Esophagus squamous epithelium (tissue), 5 donors: ENCODE results near the gene PAX6. TPM values are rescaled to one million over a fixed set of nuclear protein-coding genes. Genes with fewer than 3 reads are reported as not detected.

ENCODE experiments used
- DNase-seq: peaks from one replicate; lab custom pipeline; 2025; lab: John Stamatoyannopoulos, UW
- H3K27ac ChIP-seq, 4 donors: fragments of 200-600 bp; sonication (generic); one replicate each; pipeline ENCODE4 v1.5.1; 2016 to 2019; ENCODE audit warnings: mild to moderate bottlenecking in 1 of 4
- H3K27me3 ChIP-seq, 4 donors: fragments of 200-600 bp; sonication (generic); 1 replicate in 3 of 4; 2 replicates in 1 of 4; pipeline versions ENCODE4 v1.5.1 to v1.6.0; 2017 to 2021; ENCODE audit warnings: antibody characterized with exemption in 1 of 4
- H3K36me3 ChIP-seq, 3 donors: fragments of 200-600 bp; sonication (generic); one replicate each; pipeline ENCODE4 v1.5.1; 2016 to 2019
- H3K4me1 ChIP-seq, 3 donors: fragments of 200-600 bp; sonication (generic); one replicate each; pipeline ENCODE4 v1.5.1; 2017 to 2019
- H3K4me3 ChIP-seq, 4 donors: fragments of 200-600 bp; sonication (generic); 1 replicate in 3 of 4; 2 replicates in 1 of 4; pipeline ENCODE4 v1.5.1; 2016 to 2019; ENCODE audit warnings: mild to moderate bottlenecking in 2 of 4, moderate library complexity in 1 of 4
- H3K9me3 ChIP-seq, 3 donors: fragments of 200-600 bp; sonication (generic); one replicate each; pipeline ENCODE4 v1.5.1; 2016 to 2019
- CTCF ChIP-seq, 6 experiments: fragments of 450-650 bp in 4 of 6; fragments of 200-600 bp in 2 of 6; sonication (generic) in 2 of 6; IDR thresholded peaks; one replicate each; pipeline ENCODE4 v1.5.1; 2016 to 2019; ENCODE audit warnings: antibody characterized with exemption in 6 of 6, mild to moderate bottlenecking in 4 of 6, moderate library complexity in 4 of 6
- POLR2A ChIP-seq, 4 donors: fragments of 450-650 bp; IDR thresholded peaks; one replicate each; pipeline ENCODE4 v1.6.1; 2017; ENCODE audit warnings: antibody characterized with exemption in 4 of 4, mild to moderate bottlenecking in 4 of 4, moderate library complexity in 3 of 4
- WGBS, 2 donors: methylation state at CpG; one replicate each; pipeline ENCODE4 v1.1.5; 2018; 5-methylcytosine and 5-hydroxymethylcytosine counted together
- intact Hi-C: fragments of 100-400 bp; cut with DNase I; formaldehyde crosslinking; loops from one replicate; pipeline ENCODE4 v1.15.0; 2022
- total RNA-seq, 4 donors: library from RNA; depleted of rRNA; stranded (reverse); fragments of >200 nt; gene quantifications; one replicate each; pipeline ENCODE4 v1.1.0, GENCODE V29; 2016
- donor health status: DM: yes; HTN: yes; CAD: no.

The PAX6 gene
- total RNA-seq, 4 donors from 2014 or later: 0.38 TPM; not detected in 3

GRCh38 chr11:31793264-31793663 lies 17.9 kb downstream of the PAX6 start:
- WGBS, 2 donors: 90 to 91% methylated on average over 10 of the region's 10 CpGs
- no peaks in the 10 kb centered on the region for H3K9me3 ChIP-seq
- H3K4me3 ChIP-seq: no peak overlapping the region
- peaks cover 0 to 41% (median 16%) of the 10 kb centered on the region in 4 donors for H3K27me3 ChIP-seq
- H3K4me1 ChIP-seq: peaks cover 1 to 15% (median 10%) of the 10 kb centered on the region in 3 donors
- intact Hi-C loops: no loop called here
- TF ChIP-seq POLR2A (IDR thresholded peaks at IDR 0.05) (no peak), CTCF (IDR thresholded peaks at IDR 0.05) (no peak)
- no peaks in the 10 kb centered on the region for H3K36me3 ChIP-seq
- H3K27ac ChIP-seq: no peak overlapping the region
- DNase-seq: no peak

- Histone ChIP-seq H3K4me3 (no peak overlapping the region), H3K27ac (no peak overlapping the region), H3K9me3 (no peaks in the 10 kb centered on the region), H3K27me3 (peaks cover 0 to 33% (median 10%) of the 10 kb centered on the region in 4 donors), H3K4me1 (peaks cover 0 to 7% (median 2%) of the 10 kb centered on the region in 3 donors), H3K36me3 (no peaks in the 10 kb centered on the region)
- intact Hi-C loops: no loop called here
- TF ChIP-seq CTCF (IDR thresholded peaks at IDR 0.05) (no peak), POLR2A (IDR thresholded peaks at IDR 0.05) (no peak)
- 61 to 75% methylated on average over 2 of the region's 2 CpGs for whole genome bisulfite sequencing, 2 donors
- no peak for DNase-seq
Observed at GRCh38 chr11:31792456-31792855, 18.7 kb downstream of the PAX6 start.

GRCh38 chr11:31792036-31792435 lies 19.1 kb downstream of the PAX6 start:
- peaks cover 0 to 29% (median 7%) of the 10 kb centered on the region in 4 donors for H3K27me3 ChIP-seq
- 44 to 45% methylated on average over 2 of the region's 2 CpGs for WGBS, 2 donors

GRCh38 chr11:31790649-31791048 lies 20.5 kb downstream of the PAX6 start:
- H3K9me3 ChIP-seq: no peaks in the 10 kb centered on the region
- WGBS, 2 donors: 80 to 83% methylated on average over 7 of the region's 7 CpGs
- intact Hi-C loops: no loop called here
- no peaks in the 10 kb centered on the region for H3K36me3 ChIP-seq
- DNase-seq: no peak
- no peak overlapping the region for H3K27ac ChIP-seq
- no peak overlapping the region for H3K4me3 ChIP-seq
- H3K27me3 ChIP-seq: peaks cover 0 to 15% (median under 1%) of the 10 kb centered on the region in 4 donors
- H3K4me1 ChIP-seq: no peaks in the 10 kb centered on the region
- TF ChIP-seq POLR2A (IDR thresholded peaks at IDR 0.05) (no peak), CTCF (IDR thresholded peaks at IDR 0.05) (no peak)

More at GRCh38 chr11:31792036-31792435, 19.1 kb downstream of the PAX6 start:
- Histone ChIP-seq H3K4me3 (no peak overlapping the region), H3K9me3 (no peaks in the 10 kb centered on the region), H3K4me1 (peaks cover 0 to 3% (median 0%) of the 10 kb centered on the region in 3 donors), H3K36me3 (no peaks in the 10 kb centered on the region), H3K27ac (no peak overlapping the region)
- no peak for DNase-seq
- intact Hi-C loops: no loop called here
- TF ChIP-seq CTCF (IDR thresholded peaks at IDR 0.05) (no peak), POLR2A (IDR thresholded peaks at IDR 0.05) (no peak)

GRCh38 chr11:31788085-31788484 lies 23.0 kb downstream of the PAX6 start:
- intact Hi-C loops: no loop called here
- TF ChIP-seq CTCF (IDR thresholded peaks at IDR 0.05) (no peak), POLR2A (IDR thresholded peaks at IDR 0.05) (no peak)
- 85 to 90% methylated on average over 2 of the region's 3 CpGs for WGBS, 2 donors
- Histone ChIP-seq H3K27ac (no peak overlapping the region), H3K9me3 (no peaks in the 10 kb centered on the region), H3K27me3 (peaks cover 0 to 3% (median 0%) of the 10 kb centered on the region in 4 donors), H3K4me3 (no peak overlapping the region), H3K36me3 (no peaks in the 10 kb centered on the region), H3K4me1 (no peaks in the 10 kb centered on the region)
- no peak for DNase-seq
